Measurements from ENCODE around the gene HLA-DRB1. TPM values are rescaled to one million over a fixed set of nuclear protein-coding genes. Genes with fewer than 3 reads are reported as not detected.
A peak's percentile ranks its signal among the peaks of the same experiment; 100 is the strongest.

The HLA-DRB1 gene
- total and polyA plus RNA-seq, 9 donors = 16.4 to 136 (median 62.1) TPM

DNA sequence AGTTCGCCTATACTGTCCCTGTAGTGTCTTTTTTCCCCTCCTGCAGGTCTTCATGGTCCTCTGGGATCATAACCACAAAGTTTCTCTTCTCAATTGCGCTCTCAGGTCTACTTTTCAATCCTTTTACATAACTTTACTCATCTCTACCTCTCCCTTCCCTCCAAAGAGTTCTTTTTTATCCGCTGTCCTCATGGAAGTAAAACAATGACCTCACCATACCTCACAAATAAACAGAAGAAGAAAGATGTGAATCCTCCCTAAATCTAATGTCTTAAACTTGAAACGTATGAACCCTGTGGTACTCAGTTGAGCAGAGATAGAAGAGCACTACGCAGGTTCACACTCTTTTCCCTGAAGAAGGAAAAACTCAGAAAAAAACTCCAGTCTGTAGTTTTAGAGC lies 35.5 kb upstream of the HLA-DRB1 start:
- H3K9me3 ChIP-seq = no peaks in the 10 kb centered on the region
- DNase-seq = no peak
- intact Hi-C loops (cut with DNase I) = no loop called here
- H3K27me3 ChIP-seq = no peaks in the 10 kb centered on the region
- TF ChIP-seq EP300 (IDR thresholded peaks at IDR 0.05) (no peak), POLR2A (IDR thresholded peaks at IDR 0.05) (no peak), CTCF (IDR thresholded peaks at IDR 0.05) (no peak)
- WGBS, 3 donors = 19 to 68% (median 44%) methylated on average over 5 of the region's 5 CpGs
- no peak overlapping the region for H3K27ac ChIP-seq
- no peak overlapping the region for H3K4me3 ChIP-seq
- H3K36me3 ChIP-seq = no peaks in the 10 kb centered on the region
- H3K4me1 ChIP-seq (ENCODE audit: insufficient read depth) = no peaks in the 10 kb centered on the region

- Histone ChIP-seq H3K36me3 (no peaks in the 10 kb centered on the region), H3K4me3 (no peak overlapping the region), H3K27me3 (no peaks in the 10 kb centered on the region), H3K9me3 (no peaks in the 10 kb centered on the region), H3K4me1 (ENCODE audit: insufficient read depth) (no peaks in the 10 kb centered on the region), H3K27ac (no peak overlapping the region)
- intact Hi-C loops (cut with DNase I) = no loop called here
- DNase-seq = no peak
- TF ChIP-seq POLR2A (IDR thresholded peaks at IDR 0.05) (no peak), CTCF (IDR thresholded peaks at IDR 0.05) (no peak), EP300 (IDR thresholded peaks at IDR 0.05) (no peak)
- WGBS, 3 donors = 0 to 85% (median 0%) methylated on average over 1 to 3 of the region's 3 CpGs
These were observed 34.9 kb upstream of the HLA-DRB1 start for GRCh38 chr6:32624565-32624964.

DNA sequence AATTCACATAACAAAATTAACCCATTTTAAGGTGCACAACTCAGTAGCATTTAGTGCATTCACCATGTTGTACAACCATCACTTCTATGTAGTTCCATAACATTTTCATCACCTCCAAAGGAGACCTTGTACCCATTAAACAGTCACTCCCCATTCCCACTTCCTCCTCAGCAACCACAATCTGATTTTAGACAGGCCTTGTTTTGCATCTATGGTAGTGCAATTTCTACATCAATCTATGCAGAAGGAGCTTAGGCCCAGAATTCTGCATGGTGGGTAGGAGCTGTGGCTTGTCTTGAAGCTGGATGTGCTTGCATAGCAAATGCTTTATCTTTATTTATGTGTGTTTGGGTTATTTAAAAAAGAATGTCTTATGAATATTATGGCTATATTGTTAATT lies 34.0 kb upstream of the HLA-DRB1 start:
- no peak for TF ChIP-seq POLR2A (IDR thresholded peaks at IDR 0.05)
- no peak for TF ChIP-seq CTCF (IDR thresholded peaks at IDR 0.05)
- TF ChIP-seq EP300 (IDR thresholded peaks at IDR 0.05) = no peak
- Histone ChIP-seq H3K27me3 (no peaks in the 10 kb centered on the region), H3K4me1 (ENCODE audit: insufficient read depth) (no peaks in the 10 kb centered on the region), H3K36me3 (no peaks in the 10 kb centered on the region), H3K27ac (no peak overlapping the region), H3K9me3 (no peaks in the 10 kb centered on the region), H3K4me3 (no peak overlapping the region)
- intact Hi-C loops (cut with DNase I) = no loop called here
- DNase-seq = no peak

- TF ChIP-seq POLR2A (IDR thresholded peaks at IDR 0.05) (no peak), EP300 (IDR thresholded peaks at IDR 0.05) (no peak), CTCF (IDR thresholded peaks at IDR 0.05) (no peak)
- no peaks in the 10 kb centered on the region for H3K4me1 ChIP-seq (ENCODE audit: insufficient read depth)
- H3K9me3 ChIP-seq = no peaks in the 10 kb centered on the region
- no peak overlapping the region for H3K27ac ChIP-seq
- peak in 2 of 5 donors; percentile 21 to 34 for DNase-seq
- WGBS, 3 donors = 63 to 86% (median 75%) methylated on average over 1 of the region's 1 CpG
- no peaks in the 10 kb centered on the region for H3K27me3 ChIP-seq
- no peak overlapping the region for H3K4me3 ChIP-seq
- intact Hi-C loops (cut with DNase I) = no loop called here
- no peaks in the 10 kb centered on the region for H3K36me3 ChIP-seq
These were observed 33.1 kb upstream of the HLA-DRB1 start for GRCh38 chr6:32622545-32623401.
